Posterior vena cava (tissue), 2 donors: Measurements from ENCODE around the gene TMEM259. TPM values are rescaled to one million over a fixed set of nuclear protein-coding genes. Genes with fewer than 3 reads are reported as not detected.

Experiments
- DNase-seq: peaks from one replicate; pipeline ENCODE4 v3.0.0-alpha.2; 2020; ENCODE audit warnings: low spot score
- intact Hi-C, 2 donors: fragments of 100-400 bp; cut with DNase I; formaldehyde crosslinking; loops; one replicate each; pipeline versions ENCODE4 v1.14.1 to v1.14.2; 2022 to 2023
- long read RNA-seq, 2 donors: library from polyadenylated mRNA; unstranded; transcript quantifications; one replicate each; pipeline ENCODE4 v2.0.0, GENCODE V29; 2020 to 2021
- total RNA-seq, 2 donors: library from RNA; stranded (reverse); fragmentation: NEBNext Ultra II Directional; extraction: Animal tissue kit (Norgen Biotek cat#: 25700); gene quantifications; one replicate each; pipeline ENCODE4 v1.2.1, GENCODE V29; 2021
- donor health status: DM: yes; HTN: yes; CAD: no.
- donor health status: DM: yes; HTN: yes; CAD: no.

TMEM259 gene
- 10 to 100 TPM; 96.5 to 99.8 TPM for total RNA-seq
- long read RNA-seq, donor 1, transcript TMEM259-202 (11 exons, 2,748 nt): major isoform, 37 of 97 reads
- long read RNA-seq, donor 1, transcript TMEM259-208 (1 exons, 1,637 nt): minor isoform, 9 of 97 reads
- long read RNA-seq, donor 1, partial matches to known transcripts: 10 of 97 reads
- long read RNA-seq, donor 1, other reads (novel, unspliced or antisense): 39 of 97 reads
- long read RNA-seq, donor 2, transcript TMEM259-202 (11 exons, 2,748 nt): minor isoform, 17 of 71 reads
- long read RNA-seq, donor 2, transcript TMEM259-208 (1 exons, 1,637 nt): major isoform, 19 of 71 reads
- long read RNA-seq, donor 2, partial matches to known transcripts: 23 of 71 reads
- long read RNA-seq, donor 2, other reads (novel, unspliced or antisense): 8 of 71 reads

DNA sequence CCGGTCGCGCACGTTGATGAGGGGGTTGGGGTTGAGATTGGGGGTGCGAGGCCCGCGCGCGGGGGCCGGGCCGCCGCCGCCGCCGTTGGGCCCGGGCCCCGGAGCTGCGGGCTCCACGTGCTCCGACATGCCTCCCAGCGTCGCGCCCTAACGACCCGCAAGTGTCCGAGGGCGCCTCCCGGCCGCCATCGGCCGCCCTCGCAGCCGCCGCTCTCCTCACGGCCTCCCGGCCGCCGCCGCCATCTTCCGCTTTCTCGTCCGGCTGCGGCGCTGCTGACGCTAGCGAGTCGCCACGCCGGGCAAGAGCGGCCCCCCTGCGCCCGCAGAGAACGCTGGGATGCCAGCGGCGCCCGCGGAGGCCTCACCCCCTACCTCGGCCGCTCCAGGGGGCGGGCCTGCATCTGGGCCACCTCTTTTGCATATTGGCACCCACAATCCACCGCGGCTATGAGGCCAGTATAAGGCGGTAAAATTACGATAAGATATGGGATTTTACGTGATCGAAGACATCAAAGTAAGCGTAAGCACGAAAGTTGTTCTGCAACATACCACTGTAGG lies at the start of gene TMEM259:
TSS of gene TMEM259 (minus strand) at position 256 of the 558 bp plus-strand sequence. CDS start at position 129, 127 bp downstream.
- DNase-seq: peak; percentile 99
- intact Hi-C loops: loop anchor here in 1 of 2 donors (5.0 kb wide), 1 partner anchor 81 kb away; the partner anchor contains the start of gene GPX4

DNA sequence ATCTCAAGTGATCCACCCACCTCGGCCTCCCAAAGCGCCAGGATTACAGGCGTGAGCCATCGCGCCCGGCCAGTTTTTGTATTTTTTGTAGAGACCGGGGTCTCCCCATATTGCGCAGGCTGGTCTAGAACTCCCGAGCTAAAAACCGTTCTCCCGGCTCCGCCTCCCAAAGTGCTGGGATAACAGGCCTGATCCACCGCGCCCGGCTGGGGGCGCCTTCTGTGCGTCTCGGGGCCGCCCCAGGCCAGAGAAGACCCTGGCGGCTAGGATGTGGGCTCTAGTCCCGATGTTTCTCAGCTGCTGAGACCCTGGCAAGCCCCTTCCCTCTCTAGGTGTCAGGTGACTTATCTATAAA lies 49.6 kb upstream of the TMEM259 start:
- intact Hi-C loops: loop anchor here in 1 of 2 donors (1.0 kb wide), 1 partner anchor 25 kb away; the partner anchor contains the start of gene POLR2E
- DNase-seq: no peak

DNA sequence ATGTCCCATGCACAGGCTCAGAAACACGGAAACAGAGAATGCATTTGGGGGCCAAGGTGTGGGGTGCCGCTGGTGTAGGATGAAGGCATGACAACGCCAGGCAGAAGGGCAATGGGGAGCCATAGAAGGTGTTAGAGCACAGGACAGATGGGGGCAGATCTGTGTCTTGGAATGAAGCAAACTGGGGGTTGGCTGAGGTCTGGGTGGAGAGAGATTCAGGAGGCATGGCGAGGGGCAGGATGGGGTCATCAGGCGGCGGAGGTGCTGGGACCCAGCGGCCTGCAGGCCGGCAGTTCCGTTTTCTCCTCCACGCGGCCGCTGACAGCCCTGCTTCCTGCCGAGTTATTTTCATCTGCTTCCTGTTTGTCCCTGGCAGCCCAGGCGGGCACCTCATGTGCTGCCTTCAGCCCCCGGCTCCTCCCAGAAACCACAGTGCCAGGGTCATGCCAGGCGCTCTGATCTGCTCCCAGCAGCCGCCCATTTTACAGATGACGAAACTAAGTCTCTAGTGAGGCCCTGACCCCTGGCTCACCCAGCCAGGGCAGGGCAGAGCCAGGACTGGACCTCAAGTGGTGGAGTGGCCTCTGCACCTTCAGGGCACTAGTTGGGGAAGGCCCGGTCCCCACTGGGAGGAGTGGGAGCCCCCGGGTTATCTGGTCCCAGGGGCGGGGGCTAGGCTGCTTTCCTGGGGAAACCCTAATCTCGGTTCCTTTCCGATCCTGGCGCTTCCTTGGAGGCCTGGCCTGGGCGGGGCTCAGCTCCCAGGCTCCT lies 48.3 kb upstream of the TMEM259 start:
- DNase-seq: peak; percentile 94
- intact Hi-C loops: no loop called here

DNA sequence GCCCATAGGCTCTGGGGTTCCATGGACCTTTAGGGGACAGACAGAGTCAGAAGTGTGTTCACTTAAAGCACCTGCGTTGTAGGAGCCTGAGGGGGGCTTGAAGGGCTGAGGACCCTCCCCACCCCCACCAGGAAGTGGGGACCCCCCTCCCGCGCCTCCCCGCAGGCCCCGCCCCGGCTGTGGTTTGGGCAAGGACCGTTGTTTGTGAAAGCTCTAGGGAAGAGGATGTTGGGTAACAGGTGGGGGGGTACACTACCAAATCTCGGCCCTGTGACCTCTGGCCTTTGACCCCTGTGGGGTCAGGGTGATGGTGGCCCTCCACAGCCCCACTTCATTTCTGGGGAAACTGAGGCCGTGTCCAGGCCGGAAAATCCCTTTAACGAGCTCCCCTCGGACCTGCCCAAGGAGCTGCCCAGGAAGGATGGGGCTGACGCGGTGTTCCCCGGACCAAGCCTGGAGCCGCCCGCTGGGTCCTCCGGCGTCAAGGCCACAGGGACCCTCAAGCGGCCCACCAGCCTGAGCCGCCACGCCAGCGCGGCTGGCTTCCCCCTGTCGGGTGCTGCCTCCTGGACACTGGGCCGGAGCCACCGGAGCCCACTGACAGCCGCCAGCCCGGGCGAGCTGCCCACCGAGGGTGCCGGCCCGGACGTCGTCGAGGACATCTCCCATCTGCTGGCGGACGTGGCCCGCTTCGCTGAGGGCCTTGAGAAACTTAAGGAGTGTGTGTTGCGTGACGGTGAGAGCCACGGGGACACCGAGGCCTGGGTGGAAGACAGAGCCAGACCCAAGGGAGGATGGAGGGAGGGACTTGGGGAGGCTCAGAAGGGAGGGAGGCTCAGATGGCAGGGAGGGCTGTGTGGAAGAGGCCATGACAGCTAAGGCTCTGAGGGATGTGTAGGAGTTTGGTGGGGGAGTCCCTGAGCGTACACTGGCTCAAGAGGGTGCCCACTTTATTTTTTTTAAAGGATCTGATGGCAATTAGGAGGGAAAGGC lies 47.4 kb upstream of the TMEM259 start:
- DNase-seq: no peak
- intact Hi-C loops: no loop called here

DNA sequence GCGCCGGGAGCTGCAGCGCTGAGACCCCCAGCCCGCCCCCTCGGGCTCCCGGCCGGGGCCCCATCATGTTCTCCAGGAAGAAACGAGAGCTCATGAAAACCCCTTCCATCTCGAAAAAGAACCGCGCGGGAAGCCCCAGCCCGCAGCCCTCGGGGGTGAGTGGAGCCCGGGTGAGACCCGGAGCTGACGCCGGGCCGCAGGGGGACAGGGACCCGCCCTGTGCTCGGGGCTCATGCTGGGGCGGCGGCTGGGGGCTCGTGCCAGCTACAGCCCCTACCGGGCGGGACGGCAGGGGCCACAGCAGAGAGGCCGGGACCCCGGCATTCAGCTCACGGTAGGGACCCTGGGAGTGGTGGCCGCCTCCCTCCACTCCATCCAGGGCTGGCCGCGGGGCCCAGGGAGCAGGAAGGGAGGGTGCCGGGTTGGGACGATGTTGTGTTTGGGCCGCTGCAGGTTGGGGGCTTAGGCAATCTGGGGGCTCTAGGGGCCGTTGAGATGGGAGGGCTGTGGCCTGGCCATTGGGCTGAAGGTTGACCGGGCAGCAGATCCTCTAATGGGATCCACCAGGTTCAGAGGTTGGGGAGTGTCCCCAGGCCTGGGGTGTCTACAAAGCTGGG lies 46.5 kb upstream of the TMEM259 start:
- intact Hi-C loops: loop anchor here in 1 of 2 donors (1.0 kb wide), 1 partner anchor 37 kb away; no protein-coding TSS in a partner anchor
- no peak for DNase-seq

DNA sequence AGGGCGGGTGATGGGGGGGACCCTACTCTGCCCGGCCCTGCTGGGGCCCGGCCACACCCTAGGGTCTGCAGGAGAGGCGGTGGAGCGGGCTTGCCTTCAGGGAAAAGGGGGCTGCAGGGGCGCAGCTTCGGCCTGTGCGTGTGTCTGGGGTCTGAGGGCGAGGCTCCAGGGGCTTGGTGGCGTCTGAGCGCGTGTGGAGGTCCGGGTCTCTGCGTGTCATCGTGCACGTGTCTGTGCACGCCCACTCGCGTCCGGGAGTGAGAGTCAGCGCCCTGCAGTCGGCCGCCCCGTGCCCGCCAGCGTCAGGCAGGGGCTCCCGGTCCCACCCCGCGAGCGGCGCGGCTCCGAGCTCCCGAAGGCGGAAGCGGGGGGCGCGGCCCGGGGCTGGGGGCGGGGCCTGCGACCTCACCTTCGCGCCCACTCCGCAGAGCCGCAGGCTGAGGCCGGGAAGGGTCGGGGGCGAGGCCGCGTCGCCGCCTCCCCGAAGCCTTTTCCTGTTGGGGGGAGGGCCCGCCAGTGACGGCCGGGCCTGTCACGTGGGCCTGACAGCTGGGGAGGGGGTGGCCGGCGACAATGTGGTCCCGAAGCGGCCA lies 45.9 kb upstream of the TMEM259 start, which contains the start of gene ARHGAP45:
TSS of gene ARHGAP45 (plus strand) at position 420 of the 593 bp plus-strand sequence. CDS start 239 bp downstream, outside the sequence.
- intact Hi-C loops: loop anchor here in 1 of 2 donors (1.0 kb wide), 1 partner anchor 37 kb away; no protein-coding TSS in a partner anchor
- no peak for DNase-seq

DNA sequence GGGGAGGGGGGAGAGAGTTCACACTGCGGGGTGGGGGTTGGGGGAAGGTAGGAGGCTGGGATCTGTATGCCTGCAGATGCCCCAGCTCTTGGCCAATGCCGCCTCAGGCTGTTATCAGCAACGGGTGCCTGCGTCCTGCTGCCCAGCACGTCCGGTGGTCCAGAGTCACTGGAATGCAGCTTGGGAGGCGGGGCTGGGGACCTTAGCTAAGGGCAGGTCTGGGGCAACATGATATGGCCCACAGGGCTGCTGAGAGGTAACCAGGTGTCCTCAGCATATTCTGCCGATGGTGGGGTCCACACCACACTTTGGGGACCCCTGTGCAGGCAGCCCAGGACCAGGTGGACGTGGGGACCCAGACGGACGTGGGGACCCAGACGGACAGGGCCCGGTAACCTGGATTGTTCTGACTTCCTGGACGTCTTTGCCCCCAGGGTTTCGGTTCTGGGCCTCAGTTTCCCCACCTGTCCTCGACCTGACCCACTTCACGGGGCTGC lies 45.4 kb upstream of the TMEM259 start:
- intact Hi-C loops: no loop called here
- DNase-seq: no peak

DNA sequence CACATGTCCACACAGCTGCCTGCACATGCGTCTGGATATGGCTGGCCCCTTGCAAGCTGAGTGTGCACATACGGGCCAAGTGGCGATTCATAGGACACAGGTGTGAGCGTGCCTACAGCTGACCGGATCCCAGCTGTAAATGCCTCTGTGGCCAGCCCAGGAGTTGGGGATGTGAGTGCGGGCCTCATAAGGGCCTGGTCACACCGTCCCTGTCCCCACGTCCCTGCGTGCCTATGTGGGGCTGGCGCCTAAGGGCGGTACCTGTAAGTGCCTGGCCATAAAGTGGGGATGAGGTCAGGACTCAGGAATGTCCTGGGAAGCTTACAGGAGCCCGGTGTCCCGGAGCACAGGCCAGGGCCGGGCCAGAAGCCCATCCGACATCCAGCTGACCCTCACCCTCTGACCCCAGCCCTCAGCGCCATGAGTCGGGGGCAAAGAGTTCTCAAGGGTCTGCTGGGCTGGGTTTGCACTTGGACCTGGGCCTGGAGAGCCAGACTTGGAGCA lies 44.7 kb upstream of the TMEM259 start:
- intact Hi-C loops: no loop called here
- DNase-seq: peak; percentile 71

DNA sequence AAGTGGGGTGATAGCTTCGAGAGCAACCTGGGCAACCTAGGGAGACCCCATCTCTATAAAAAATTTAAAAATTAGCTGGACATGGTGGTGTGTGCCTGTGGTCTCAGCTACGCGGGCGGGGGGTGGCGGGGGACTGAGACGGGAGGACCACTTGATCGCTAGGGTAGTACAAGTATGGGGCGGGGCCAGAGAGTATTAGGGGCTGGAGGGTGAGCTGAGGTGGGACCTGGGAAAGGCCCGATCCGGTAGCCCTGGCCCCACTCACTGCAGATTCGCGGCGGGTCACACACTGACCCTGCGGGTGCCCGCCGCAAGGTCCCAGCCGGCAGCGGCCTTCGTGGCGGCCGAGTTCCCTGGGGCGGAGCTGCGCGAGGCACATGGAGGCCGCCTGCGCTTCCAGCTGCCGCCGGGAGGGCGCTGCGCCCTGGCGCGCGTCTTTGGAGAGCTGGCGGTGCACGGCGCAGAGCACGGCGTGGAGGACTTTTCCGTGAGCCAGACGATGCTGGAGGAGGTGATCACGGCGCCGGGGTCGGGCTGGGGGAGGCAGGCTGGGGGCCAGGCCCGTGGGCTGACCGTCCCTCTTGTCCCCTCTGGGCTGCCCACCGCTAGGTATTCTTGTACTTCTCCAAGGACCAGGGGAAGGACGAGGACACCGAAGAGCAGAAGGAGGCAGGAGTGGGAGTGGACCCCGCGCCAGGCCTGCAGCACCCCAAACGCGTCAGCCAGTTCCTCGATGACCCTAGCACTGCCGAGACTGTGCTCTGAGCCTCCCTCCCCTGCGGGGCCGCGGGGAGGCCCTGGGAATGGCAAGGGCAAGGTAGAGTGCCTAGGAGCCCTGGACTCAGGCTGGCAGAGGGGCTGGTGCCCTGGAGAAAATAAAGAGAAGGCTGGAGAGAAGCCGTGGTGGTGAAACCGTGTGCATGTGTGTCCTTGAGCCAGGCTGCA lies 44.0 kb upstream of the TMEM259 start:
- intact Hi-C loops: no loop called here

DNA sequence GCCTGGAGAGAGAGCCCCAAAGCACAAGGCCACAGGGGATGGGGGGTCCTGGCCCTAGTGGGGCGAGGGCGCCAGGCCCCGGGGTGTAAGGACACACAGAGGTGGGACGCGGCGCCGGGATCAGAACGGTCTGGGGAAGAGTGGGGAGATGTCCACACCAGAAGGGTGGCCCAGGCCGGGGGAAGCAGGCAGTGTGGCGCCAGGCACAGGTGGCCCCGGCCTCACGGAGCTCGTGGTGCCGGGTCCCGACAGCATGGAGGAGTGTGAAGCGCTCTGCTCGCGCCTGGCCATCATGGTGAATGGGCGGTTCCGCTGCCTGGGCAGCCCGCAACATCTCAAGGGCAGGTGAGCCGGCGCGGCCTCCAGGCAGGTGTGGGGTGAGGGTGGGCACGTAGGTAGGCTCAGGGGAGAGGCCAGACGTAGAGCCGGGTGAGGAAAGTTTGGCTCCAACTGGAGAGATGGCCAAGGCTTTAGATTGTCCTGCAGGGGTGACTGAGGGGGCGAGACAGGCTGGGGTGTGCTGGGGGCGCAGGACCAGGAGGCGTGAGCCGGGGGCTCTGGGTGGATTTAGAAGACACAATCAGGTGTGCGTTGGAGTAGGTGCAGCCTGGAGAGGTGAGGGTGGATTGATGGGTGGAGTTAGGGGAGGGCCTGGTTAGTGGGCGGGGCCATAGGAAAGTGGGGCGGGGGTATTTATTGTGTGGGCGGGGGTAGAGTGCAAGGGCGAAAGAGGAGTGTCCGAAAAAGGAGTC lies 43.2 kb upstream of the TMEM259 start:
- intact Hi-C loops: no loop called here
- no peak for DNase-seq

More for the DNA sequence above, 44.0 kb upstream of the TMEM259 start:
- DNase-seq: peak; percentile 91

DNA sequence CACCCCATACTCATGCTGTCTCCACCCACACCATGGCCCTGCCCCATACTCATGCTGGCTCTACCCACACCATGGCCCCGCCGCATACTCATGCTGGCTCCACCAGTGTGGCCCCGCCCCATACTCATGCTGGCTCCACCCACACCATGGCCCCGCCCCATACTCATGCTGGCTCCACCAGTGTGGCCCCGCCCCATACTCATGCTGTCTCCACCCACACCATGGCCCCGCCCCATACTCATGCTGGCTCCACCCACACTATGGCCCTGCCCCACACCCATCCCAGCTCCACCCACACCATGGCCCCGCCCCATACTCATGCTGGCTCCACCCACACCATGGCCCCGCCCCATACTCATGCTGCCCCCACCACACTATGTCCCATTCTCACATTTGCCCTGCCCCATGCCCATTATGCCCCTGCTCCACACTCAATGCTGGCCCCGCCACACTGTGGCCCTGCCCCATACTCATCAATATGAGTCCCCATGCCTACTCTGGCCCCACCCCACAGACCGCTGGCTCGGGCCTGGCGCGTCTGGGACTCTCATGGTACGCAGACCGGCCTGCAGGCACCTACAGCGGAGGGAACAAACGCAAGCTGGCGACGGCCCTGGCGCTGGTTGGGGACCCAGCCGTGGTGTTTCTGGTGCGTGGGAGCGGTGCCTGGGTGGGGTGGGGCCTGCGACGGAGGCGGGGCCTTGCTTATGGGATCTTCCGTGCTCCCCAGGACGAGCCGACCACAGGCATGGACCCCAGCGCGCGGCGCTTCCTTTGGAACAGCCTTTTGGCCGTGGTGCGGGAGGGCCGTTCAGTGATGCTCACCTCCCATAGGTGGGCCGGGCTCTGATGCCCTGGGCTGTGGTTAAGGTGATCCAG lies 42.3 kb upstream of the TMEM259 start:
- intact Hi-C loops: no loop called here
- no peak for DNase-seq

DNA sequence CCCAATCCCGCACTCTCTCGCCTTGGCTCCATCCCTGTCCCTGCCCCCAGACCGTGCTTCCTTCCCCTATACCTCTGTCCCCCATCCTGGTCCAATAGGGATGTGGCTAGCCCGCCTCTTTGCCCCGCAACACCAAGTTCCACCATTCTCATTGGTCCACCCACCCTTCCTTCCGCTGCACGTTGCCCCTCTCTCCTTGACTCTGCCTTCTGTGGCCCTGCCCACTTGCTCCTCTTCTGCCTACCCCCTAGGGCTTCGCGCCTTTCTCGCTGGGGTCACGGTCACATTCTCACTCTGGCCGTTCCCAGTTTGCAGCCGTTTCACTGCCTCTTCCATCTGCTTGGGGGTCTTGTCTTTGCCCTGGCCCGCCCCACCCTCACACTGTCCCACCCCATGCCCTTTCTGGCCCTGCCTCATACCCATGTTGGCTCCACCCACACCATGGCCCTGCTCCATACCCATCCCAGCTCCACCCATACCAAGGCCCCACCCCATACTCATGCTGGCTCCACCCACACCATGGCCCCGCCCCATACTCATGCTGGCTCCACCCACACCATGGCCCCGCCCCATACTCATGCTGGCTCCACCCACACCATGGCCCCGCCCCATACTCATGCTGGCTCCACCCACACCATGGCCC lies 41.6 kb upstream of the TMEM259 start:
- DNase-seq: no peak
- intact Hi-C loops: no loop called here

DNA sequence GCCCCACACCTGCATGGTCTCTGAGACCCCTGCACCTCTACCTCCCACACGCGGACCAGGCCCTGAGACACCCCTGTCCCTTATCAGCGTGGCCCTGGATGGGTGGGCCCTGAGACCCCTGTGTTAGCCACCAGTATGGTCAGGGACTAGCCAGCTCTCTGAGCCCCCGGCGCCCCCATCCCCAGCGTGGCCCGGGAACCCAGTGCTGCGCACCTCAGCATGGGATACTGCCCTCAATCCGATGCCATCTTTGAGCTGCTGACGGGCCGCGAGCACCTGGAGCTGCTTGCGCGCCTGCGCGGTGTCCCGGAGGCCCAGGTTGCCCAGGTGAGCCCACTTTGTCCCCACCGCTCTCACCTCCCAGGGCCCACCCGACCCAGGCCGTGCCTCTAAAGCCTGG lies 41.1 kb upstream of the TMEM259 start:
- DNase-seq: no peak
- intact Hi-C loops: no loop called here

DNA sequence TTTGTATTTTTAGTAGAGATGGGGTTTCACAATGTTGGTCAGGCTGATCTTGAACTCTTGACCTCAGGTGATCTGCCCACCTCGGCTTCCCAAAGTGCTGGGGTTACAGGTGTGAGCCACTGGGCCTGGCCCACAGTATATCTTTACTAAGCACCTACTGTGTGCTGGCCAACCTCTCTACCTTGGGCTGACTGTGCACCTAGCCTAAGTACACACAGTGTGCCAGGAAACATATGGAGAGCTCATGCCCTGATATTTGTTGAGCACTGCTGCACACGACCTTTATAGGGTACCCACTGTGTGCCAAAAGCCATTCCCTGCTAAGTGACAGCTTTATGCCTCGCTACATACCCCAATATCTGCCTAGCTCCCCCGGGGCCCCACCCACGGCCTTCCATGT lies 39.8 kb upstream of the TMEM259 start:
- DNase-seq: no peak
- intact Hi-C loops: no loop called here
